IMR-90 (cell line): ENCODE measurements around the gene ASCL3. TPM values are rescaled to one million over a fixed set of nuclear protein-coding genes. Genes with fewer than 3 reads are reported as not detected.

Experiments used
- ATAC-seq: fragments of 200-7000 bp; cut with Tn5 transposase; 2 replicates; pipeline ENCODE4 v1.9.1; 2020; ENCODE audit warnings: low read depth, mild to moderate bottlenecking, moderate library complexity
- BruUV-seq: library from RNA; stranded (reverse); fragments of 400-500 nt; replicated peaks from 2 replicates; lab custom pipeline; 2021; lab: Mats Ljungman, UMichigan
- CTCF ChIA-PET: fragments of 300-600 bp; formaldehyde crosslinking; extraction: SDS; loops from one replicate; lab custom pipeline; 2021; ENCODE audit warnings: antibody characterized with exemption; lab: Yijun Ruan, JAX
- POLR2A ChIA-PET: fragments of 300-600 bp; sonication (Branson Sonifier 250); formaldehyde crosslinking; loops from one replicate; lab custom pipeline; 2022; ENCODE audit warnings: antibody characterized with exemption; ENCODE audit not compliant: unreplicated experiment; lab: Charles Lee
- DNase-seq: peaks from one replicate; pipeline ENCODE4 v3.0.0; 2013
- H2AFZ ChIP-seq: replicated peaks from 2 replicates; pipeline ENCODE3; 2013; ENCODE audit warnings: low read length, mild to moderate bottlenecking; ENCODE audit not compliant: poor library complexity
- H2AK5ac ChIP-seq: 2 replicates; pipeline ENCODE4 v1.6.1; 2013; ENCODE audit warnings: low read depth, low read length, inconsistent platforms
- H2AK9ac ChIP-seq: replicated peaks from 2 replicates; pipeline ENCODE3; 2013; ENCODE audit warnings: mild to moderate bottlenecking, low read depth, low read length, moderate library complexity; ENCODE audit not compliant: poor library complexity
- H2BK120ac ChIP-seq: 2 replicates; pipeline ENCODE4 v1.6.1; 2013; ENCODE audit warnings: low read depth, low read length, inconsistent platforms
- H2BK15ac ChIP-seq: 3 replicates; pipeline ENCODE4 v1.6.1; 2013; ENCODE audit warnings: low read depth, low read length, inconsistent platforms
- H2BK20ac ChIP-seq: 2 replicates; pipeline ENCODE4 v1.6.1; 2013; ENCODE audit warnings: low read depth, mild to moderate bottlenecking, inconsistent platforms, low read length, moderate library complexity
- H2BK5ac ChIP-seq: 2 replicates; pipeline ENCODE4 v1.6.1; 2013; ENCODE audit warnings: mild to moderate bottlenecking, low read depth, low read length, inconsistent platforms; ENCODE audit not compliant: poor library complexity, severe bottlenecking
- H3K14ac ChIP-seq: replicated peaks from 2 replicates; pipeline ENCODE4 v1.6.1; 2013; ENCODE audit warnings: low read depth, low read length, inconsistent platforms
- H3K18ac ChIP-seq: 2 replicates; pipeline ENCODE4 v1.6.1; 2013; ENCODE audit warnings: low read depth, low read length, control low read depth
- H3K23ac ChIP-seq: 2 replicates; pipeline ENCODE4 v1.6.1; 2013; ENCODE audit warnings: low read depth, low read length, inconsistent platforms
- H3K27ac ChIP-seq: 2 replicates; pipeline ENCODE4 v1.5.1; 2013; ENCODE audit warnings: mild to moderate bottlenecking, control low read depth, low read length; ENCODE audit not compliant: insufficient read depth
- H3K27me3 ChIP-seq: 2 replicates; pipeline ENCODE4 v1.6.1; 2013; ENCODE audit warnings: low read length; ENCODE audit not compliant: control insufficient read depth, insufficient read depth
- H3K36me3 ChIP-seq: 2 replicates; pipeline ENCODE4 v1.6.1; 2013; ENCODE audit warnings: low read length, mixed read lengths; ENCODE audit not compliant: control insufficient read depth, insufficient read depth
- H3K4ac ChIP-seq: 2 replicates; pipeline ENCODE4 v1.6.1; 2013; ENCODE audit warnings: low read depth, low read length, inconsistent platforms
- H3K4me1 ChIP-seq: 2 replicates; pipeline ENCODE4 v1.6.1; 2013; ENCODE audit warnings: low read length, mixed read lengths; ENCODE audit not compliant: control insufficient read depth, insufficient read depth
- H3K4me2 ChIP-seq: 2 replicates; pipeline ENCODE4 v1.6.1; 2013; ENCODE audit warnings: low read depth, mild to moderate bottlenecking, control low read depth, low read length, moderate library complexity
- H3K4me3 ChIP-seq: 2 replicates; pipeline ENCODE4 v1.5.1; 2013; ENCODE audit warnings: low read depth, mild to moderate bottlenecking, control low read depth, low read length, moderate library complexity; ENCODE audit not compliant: insufficient read depth
- H3K56ac ChIP-seq: 2 replicates; pipeline ENCODE4 v1.6.1; 2013; ENCODE audit warnings: low read length, inconsistent platforms; ENCODE audit not compliant: insufficient read depth; ENCODE audit errors: extremely low read depth
- H3K79me1 ChIP-seq, 2 experiments: 2 replicates each; pipeline ENCODE4 v1.6.1; 2013; ENCODE audit warnings: low read length in 2 of 2, inconsistent platforms in 1 of 2, low read depth in 1 of 2
- H3K9ac ChIP-seq: 2 replicates; pipeline ENCODE4 v1.6.1; 2013; ENCODE audit warnings: low read depth, low read length, control low read depth
- H3K9me1 ChIP-seq: 2 replicates; pipeline ENCODE4 v1.6.1; 2013; ENCODE audit warnings: low read length, inconsistent platforms; ENCODE audit not compliant: insufficient read depth
- H3K9me3 ChIP-seq: 2 replicates; pipeline ENCODE4 v1.6.1; 2013; ENCODE audit warnings: low read length; ENCODE audit not compliant: control insufficient read depth, insufficient read depth
- H4K20me1 ChIP-seq: 2 replicates; pipeline ENCODE4 v1.6.1; 2013; ENCODE audit warnings: low read length, inconsistent platforms; ENCODE audit not compliant: insufficient read depth
- H4K5ac ChIP-seq: 2 replicates; pipeline ENCODE4 v1.6.1; 2013; ENCODE audit warnings: mild to moderate bottlenecking, low read depth, low read length, control low read depth
- H4K8ac ChIP-seq, 2 experiments: 2 replicates each; pipeline ENCODE4 v1.6.1; 2013; ENCODE audit warnings: low read depth in 2 of 2, low read length in 2 of 2, control low read depth in 1 of 2, inconsistent platforms in 1 of 2
- H4K91ac ChIP-seq: 2 replicates; pipeline ENCODE4 v1.6.1; 2013; ENCODE audit warnings: low read depth, low read length, inconsistent platforms; ENCODE audit not compliant: insufficient read depth
- CTCF ChIP-seq: conservative IDR thresholded peaks from 2 replicates; pipeline ENCODE4 v1.5.1; 2012; ENCODE audit warnings: mild to moderate bottlenecking, low read depth, low read length, improper control_type of control experiment
- FOS ChIP-seq: fragments of 150-350 bp; IDR thresholded peaks from 2 replicates; pipeline ENCODE4 v1.6.1; 2016; ENCODE audit warnings: low read depth, low read length
- RAD21 ChIP-seq: IDR thresholded peaks from 2 replicates; pipeline ENCODE4 v1.6.1; 2012; ENCODE audit warnings: low read length, improper control_type of control experiment
- RFX5 ChIP-seq: IDR thresholded peaks from 2 replicates; pipeline ENCODE4 v1.8.0; 2012; ENCODE audit warnings: low read depth, mild to moderate bottlenecking, low read length, moderate library complexity
- WGBS, 2 experiments: methylation state at CpG; one replicate each; pipeline versions ENCODE4 v1.1.5 to v1.1.7; 2013; ENCODE audit warnings: missing lambda C conversion rate in 2 of 2; ENCODE audit not compliant: insufficient read length in 1 of 2; ENCODE audit errors: extremely low coverage in 2 of 2; 5-methylcytosine and 5-hydroxymethylcytosine counted together
- dilution Hi-C: fragments of 300-500 bp; cut with HindIII; formaldehyde crosslinking; loops from one replicate; pipeline ENCODE4 v1.14.3; 2018; ENCODE audit warnings: low sequenced_read_pairs; ENCODE audit not compliant: unreplicated experiment
- in situ Hi-C: fragments of 300-500 bp; cut with MboI; formaldehyde crosslinking; loops from 3 replicates; pipeline ENCODE4 v1.14.3; 2019; ENCODE audit warnings: low sequenced_read_pairs, inconsistent platforms, mixed read lengths
- intact Hi-C: fragments of 100-400 bp; cut with micrococcal nuclease; formaldehyde crosslinking; loops from 2 replicates; pipeline ENCODE4 v1.10.0; 2022
- polyA plus RNA-seq, 3 experiments: library from polyadenylated mRNA; depleted of rRNA; stranded (reverse); fragments of >200 nt; gene quantifications; 2 replicates each; pipeline ENCODE4 v1.2.3, GENCODE V29; 2012; ENCODE audit warnings: low replicate concordance in 1 of 3
- total RNA-seq: library from RNA; depleted of rRNA; stranded (reverse); fragments of >200 nt; gene quantifications from 2 replicates; pipeline ENCODE4 v1.2.3, GENCODE V29; 2012

Gene ASCL3
- total and polyA plus RNA-seq, 2 of the 4 experiments (the other 2 are of a cell fraction), result not detected

GRCh38 chr11:8934742-8935488 is 7.9 kb downstream of the ASCL3 start (continued):
- TF ChIP-seq CTCF (no peak), RFX5 (no peak)

GRCh38 chr11:8933931-8934330 is 8.9 kb downstream of the ASCL3 start:
- ChIA-PET POLR2A (interaction anchor here (0.6 kb wide), 1 partner anchor 23 kb away, joined by 5 read pairs; the partner anchor contains the start of gene AKIP1), CTCF (interaction anchor here (0.6 to 1.2 kb wide), 3 partner anchors 9 to 26 kb away, joined by 3 to 5 read pairs (median 4); partner anchors contain the start of gene ASCL3)
- no peak overlapping the region for H3K27ac ChIP-seq
- H2AFZ ChIP-seq, result peak overlapping the region; percentile 49
- H3K4me1 ChIP-seq, result peaks cover 8% of the 10 kb centered on the region
- peak overlapping the region; percentile 40; the same call in 1 of the 2 replicates for H3K4ac ChIP-seq
- H2BK15ac ChIP-seq, result no peak overlapping the region
- no peak overlapping the region for H3K23ac ChIP-seq
- no peak overlapping the region for H2BK5ac ChIP-seq
- H2AK9ac ChIP-seq, result peak overlapping the region; percentile 15
- no peak for TF ChIP-seq RAD21
- 0 out of 2 replicates have a peak, but pooled peaks have one; percentile 15 for TF ChIP-seq CTCF
- TF ChIP-seq RFX5, result no peak
- TF ChIP-seq FOS, result no peak
- no peak overlapping the region for H4K5ac ChIP-seq
- no peak overlapping the region for H4K91ac ChIP-seq
- H4K20me1 ChIP-seq, result no peaks in the 10 kb centered on the region
- H2AK5ac ChIP-seq, result peak overlapping the region; percentile 88
- no peaks in the 10 kb centered on the region for H3K79me1 ChIP-seq
- DNase-seq (no peak), ATAC-seq (no peak)
- H3K4me3 ChIP-seq, result no peak overlapping the region
- H2BK20ac ChIP-seq, result peak overlapping the region; percentile 39; the same call in 1 of the 2 replicates
- peak overlapping the region; percentile 2; the same call in 1 of the 2 replicates for H2BK120ac ChIP-seq
- no peak overlapping the region for H3K56ac ChIP-seq
- no peak overlapping the region for H3K18ac ChIP-seq
- 0 out of 2 replicates have a peak overlapping the region, but pooled peaks have one; percentile 0 for H3K14ac ChIP-seq
- H3K9me1 ChIP-seq, result peaks cover 18% of the 10 kb centered on the region; the same call in 1 of the 2 replicates
- H3K9me3 ChIP-seq, result no peaks in the 10 kb centered on the region
- no peaks in the 10 kb centered on the region for H3K36me3 ChIP-seq
- H3K4me2 ChIP-seq, result no peak overlapping the region
- 100% methylated on average over 4 of the region's 6 CpGs; no CpG with 5 or more reads in 1 of the 2 experiments for WGBS, 2 experiments
- no peaks in the 10 kb centered on the region for H3K27me3 ChIP-seq
- H3K9ac ChIP-seq, result no peak overlapping the region
- intact Hi-C loops, result loop anchor here (2.0 kb wide), 1 partner anchor 17 kb away; no protein-coding TSS in a partner anchor
- H4K8ac ChIP-seq, result no peak overlapping the region
- BruUV-seq, result no TSS peak
- dilution Hi-C loops, result no loop called here
- in situ Hi-C loops, result no loop called here
